IPS-11a (cell line): ENCODE measurements around the gene ZFP91.

Experiments
- H3K4me3 ChIP-seq: one replicate; pipeline ENCODE4 v1.5.1; 2013; ENCODE audit warnings: low read depth, low read length, control low read depth

ZFP91 gene

DNA sequence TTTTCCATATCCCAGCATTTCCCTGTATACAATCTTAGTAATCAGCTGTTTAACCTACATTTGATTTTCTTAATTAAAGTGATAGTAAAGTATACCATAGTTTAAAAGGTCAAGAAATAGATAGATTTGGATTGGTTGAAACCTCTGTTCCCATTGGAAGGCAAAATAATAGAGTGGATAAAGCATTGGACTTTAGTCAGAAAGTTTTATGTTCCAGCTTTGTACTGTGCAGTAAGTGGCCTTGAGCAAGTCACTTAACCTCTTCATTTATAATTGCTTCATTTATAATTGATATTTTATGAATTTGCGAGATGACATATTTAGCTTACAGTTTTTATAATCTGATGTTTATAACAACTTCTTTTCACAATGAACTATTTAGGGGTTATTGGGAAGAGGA, 3.6 kb downstream of the ZFP91 start:
- no peak overlapping the region for H3K4me3 ChIP-seq

DNA sequence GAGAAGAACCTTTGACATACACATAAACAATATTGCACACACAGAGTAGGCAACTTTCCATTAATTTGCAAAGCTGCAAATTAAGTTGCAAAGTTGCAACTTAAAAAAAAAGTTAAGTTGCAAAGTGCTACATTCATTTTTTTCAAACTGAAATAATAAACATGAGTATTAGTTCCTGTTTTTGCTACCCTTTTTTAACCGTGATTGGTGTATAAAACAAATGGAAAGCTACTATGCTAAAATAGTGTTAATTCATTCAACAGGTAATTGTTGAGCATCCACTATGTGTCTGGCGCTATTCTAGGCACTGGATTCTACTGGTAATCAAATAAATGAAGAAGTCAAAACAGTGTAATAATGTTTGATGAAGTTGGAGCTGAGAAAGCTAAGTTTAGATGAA, 8.1 kb downstream of the ZFP91 start:
- no peak overlapping the region for H3K4me3 ChIP-seq

DNA sequence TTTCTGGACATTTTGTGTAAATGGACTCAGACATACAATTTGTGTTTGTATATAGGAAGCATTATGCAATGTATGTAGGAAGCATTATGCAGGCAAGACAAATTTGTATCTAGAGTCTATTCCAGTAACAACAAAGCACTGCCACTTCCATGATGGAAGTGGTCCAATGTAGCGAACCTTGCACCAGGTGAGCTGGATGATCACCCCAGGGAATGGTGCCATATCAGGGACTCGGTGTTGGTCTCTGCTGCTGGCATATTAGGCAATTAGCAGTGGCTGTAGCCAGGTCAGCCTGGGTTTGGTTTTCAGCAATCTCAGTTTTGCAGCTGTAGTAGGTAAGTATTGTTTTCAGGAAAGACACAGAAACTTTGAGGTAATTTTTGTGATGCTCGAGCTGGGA, 12.8 kb downstream of the ZFP91 start:
- no peak overlapping the region for H3K4me3 ChIP-seq

DNA sequence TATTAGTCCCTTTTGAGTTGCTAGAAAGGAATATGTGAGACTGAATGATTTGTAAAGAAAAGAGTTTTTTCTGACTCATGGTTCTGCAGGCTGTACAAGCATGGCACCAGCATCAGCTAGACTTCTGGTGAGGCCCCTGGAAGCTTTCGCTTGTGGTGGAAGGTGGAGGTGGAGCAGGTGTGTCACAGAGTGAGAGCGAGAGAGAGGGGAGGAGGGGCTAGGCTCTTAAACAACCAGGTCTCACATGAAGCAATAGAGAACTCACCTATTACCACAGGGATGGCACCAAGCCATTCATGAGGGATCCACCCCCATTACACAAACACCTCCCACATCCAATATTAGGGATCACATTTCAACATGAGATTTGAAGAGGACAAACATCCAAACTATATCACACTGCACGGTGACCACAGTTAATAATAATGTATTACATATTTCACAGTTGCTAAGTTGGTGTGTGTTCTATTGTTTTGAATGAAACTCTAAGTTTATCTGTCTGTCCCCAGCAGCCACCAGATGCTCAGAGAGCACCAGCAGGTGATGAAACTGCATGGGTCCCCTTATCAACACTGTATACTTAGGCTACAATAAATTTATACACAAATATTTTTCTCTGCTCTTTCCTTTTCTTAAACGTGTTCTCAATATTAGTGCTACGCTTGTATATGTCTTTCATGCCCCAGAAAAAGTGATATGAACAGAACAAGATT, 14.1 kb downstream of the ZFP91 start:
- no peak overlapping the region for H3K4me3 ChIP-seq

DNA sequence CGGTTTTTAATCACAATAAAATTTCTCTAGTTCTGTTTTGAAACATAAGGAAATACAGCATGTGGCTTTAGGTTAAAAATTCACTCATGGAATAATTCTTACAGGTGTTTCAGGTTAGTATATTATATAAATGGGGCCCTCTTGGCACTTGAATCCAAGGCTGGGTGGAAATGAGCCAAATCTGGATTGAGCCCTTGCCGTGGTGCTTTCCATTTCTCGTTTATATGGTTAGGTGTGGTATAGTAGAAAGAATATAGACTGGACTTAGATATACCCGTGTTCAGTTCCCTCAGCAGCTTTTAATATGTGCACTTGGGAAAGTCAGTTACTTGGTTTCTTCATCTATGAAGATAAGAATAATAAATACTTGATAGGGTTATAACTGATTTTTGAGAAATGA, 16.0 kb downstream of the ZFP91 start:
- no peak overlapping the region for H3K4me3 ChIP-seq

DNA sequence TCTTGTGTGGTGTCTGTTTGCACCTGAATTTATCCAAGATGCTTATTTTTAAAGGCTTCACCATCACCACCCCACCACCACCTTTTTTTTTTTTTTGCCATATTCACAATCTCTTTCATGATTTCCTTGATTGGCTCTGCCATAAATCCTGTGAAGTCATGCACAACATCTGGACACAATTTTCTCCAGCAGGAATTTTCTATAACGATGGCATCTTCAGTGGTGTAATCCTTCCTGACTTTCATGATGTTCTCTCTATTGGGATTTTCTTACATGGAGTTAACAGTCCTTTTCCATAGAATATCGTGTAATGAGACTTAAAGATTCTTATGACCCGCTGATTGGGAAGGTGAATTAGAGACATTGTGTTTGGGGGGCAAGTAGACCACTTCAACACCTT, 17.8 kb downstream of the ZFP91 start:
- H3K4me3 ChIP-seq: no peak overlapping the region

DNA sequence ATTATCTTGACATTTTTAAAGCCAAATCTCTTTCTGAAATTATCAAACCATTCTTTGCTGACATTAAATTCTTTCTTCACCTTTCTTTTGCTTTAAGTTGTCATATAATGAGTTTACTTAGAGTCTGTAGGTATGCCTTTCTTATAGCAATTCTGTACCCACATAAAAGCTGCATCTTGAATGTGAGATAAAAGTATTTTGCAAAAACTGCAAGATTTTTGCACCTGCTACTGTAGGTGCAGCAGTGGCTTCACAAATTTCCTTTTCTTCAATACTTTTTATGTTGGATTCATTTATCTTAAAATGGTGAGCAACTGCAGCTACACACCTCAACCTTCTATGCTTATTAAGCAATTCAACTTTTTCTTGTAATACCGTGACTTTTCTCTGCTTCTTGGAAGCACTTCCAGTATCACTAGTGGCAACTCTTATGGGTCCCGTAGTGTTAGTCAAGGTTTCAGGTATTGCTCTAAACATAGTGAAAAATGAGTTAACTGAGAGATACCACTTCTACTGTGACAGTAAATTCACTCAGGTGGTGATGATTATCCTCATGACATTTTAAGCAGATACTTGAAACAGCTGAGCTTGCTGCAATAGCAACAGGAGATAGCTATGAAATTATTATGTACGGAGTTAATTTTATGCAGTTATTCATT, 18.8 kb downstream of the ZFP91 start:
- no peak overlapping the region for H3K4me3 ChIP-seq

DNA sequence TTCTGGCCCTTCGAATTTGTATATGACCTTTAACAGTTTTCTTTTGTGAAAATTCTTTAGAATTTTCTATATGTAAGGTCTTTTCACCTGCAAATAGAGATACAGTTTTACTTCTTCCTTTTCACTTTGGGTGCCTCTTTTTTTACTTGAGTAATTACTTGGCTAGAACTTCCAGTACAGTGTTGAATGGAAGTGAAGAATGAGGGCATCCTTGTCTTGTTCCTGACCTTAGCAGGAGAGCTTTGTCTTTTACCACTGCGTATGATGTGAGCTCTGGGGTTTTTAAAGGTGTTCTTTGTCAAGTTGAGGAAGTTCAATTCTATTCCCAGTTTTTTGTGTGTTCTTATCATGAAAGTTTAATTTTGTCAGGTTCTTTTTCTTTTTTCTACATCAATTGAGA, 21.6 kb downstream of the ZFP91 start:
- no peak overlapping the region for H3K4me3 ChIP-seq

DNA sequence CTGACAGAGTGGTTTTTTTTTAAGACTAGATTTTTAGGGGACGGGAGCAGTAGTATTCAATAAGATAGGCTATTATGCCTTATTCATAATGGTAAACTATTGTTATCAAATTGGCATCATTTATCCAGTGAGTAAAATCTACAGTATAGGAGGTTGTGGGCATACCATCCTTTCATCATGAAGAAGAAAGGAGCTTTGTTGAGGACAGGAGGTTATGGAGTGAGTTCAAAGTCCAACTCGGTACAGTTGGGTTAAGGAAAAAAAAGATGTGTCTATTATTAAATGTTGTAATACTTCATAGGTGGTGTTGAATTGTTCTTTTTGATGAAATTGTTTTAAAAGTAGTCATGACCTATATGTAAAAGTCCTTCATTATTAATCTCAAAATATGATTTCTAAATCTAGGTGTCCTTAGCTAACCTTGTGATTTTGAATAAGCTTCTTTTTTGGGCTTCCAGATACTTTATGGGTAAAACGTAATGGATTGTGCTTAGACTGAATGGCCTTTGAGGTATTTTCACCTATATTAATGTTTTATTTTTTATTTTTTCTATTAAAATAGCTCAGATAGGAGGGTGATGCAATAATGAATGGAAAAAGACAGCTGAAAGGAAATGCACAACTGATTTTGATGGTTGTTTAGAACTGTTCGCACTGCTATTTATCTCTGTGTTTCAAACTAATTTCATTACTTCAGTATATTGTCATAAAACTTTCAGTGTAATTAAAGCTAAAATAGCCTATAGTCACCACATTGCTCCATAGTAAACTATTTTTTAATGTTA, 28.3 kb downstream of the ZFP91 start:
- H3K4me3 ChIP-seq: no peak overlapping the region

DNA sequence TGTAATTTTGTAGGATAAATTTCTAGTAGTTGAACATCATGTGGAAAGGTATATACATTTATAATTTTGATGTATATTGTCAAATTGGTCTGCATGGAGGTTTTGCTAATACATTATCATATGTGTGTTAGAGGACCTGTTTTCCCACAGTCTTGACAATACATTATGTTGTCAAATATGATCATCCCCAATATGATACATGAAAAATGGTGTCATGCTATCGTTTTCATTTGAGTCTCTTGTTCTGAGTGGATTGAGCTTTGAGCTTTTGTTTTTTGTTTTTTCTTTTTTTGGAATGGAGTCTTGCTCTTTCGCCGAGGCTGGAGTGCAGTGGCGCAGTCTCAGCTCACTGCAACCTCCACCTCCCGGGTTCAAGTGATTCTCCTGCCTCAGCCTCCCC, 29.5 kb downstream of the ZFP91 start:
- H3K4me3 ChIP-seq: no peak overlapping the region

DNA sequence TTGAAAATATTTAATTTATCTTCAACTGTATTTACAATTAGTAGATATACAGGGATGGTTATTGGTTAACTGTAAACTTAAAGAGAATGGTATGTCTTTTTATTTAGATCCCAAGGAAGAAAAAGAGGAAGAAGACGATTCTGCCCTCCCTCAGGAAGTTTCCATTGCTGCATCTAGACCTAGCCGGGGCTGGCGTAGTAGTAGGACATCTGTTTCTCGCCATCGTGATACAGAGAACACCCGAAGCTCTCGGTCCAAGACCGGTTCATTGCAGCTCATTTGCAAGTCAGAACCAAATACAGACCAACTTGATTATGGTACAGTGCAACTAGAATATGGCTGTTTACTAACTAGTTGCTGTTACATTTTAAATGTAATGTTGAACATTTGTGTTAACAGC, 30.9 kb downstream of the ZFP91 start:
- H3K4me3 ChIP-seq: no peak overlapping the region

DNA sequence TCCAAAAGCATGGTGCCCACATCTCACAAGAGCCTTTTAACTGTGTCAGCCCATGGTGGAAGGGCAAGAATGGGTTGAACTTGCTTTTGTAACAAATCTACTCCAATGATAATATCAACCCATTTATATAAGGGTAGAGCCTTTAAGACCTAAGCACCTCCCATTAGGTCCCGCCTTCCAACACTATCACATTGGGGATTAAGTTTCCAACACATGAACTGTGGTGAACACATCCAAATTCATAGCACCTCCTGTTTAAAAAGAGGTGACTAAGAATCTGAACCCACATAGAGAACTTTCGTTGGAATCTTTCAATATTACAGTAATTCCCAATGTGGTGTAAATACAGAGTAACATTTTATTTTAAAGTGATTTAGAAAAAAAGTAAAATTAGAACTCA, 34.4 kb downstream of the ZFP91 start:
- no peak overlapping the region for H3K4me3 ChIP-seq

DNA sequence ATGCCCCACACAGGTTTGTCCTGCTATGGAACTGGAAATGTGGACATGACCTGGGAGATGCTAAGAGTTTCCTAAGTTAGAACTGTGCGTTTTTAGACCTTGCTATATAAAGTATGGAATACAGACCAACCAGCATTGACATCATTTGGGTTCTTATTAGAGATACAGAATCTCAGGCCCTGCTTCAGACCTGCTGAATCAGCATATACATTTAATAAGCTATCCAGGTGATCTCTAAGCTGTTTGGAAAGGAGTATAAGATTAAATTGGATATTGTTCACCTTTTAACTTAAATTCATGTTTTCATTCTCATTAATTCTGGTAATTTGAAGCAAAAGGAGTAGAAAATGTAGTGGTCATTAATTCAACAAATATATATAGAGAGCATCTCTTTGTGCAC, 36.7 kb downstream of the ZFP91 start:
- H3K4me3 ChIP-seq: no peak overlapping the region

DNA sequence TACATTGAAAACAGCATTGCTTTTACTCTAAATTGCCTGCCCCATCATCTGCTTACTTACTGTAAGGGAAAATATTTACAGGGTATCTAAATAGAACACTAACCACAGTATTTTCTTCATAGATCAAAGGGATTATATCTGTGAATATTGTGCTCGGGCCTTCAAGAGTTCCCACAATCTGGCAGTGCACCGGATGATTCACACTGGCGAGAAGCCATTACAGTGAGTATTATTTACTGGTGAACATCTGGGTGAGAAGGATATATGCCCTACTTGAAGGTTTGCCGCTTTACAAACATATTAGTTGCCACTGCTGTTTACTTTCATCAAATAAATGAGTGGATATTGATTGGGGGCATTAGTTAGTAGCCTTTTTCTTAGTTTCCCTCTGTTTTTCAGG, 37.7 kb downstream of the ZFP91 start:
- H3K4me3 ChIP-seq: no peak overlapping the region

DNA sequence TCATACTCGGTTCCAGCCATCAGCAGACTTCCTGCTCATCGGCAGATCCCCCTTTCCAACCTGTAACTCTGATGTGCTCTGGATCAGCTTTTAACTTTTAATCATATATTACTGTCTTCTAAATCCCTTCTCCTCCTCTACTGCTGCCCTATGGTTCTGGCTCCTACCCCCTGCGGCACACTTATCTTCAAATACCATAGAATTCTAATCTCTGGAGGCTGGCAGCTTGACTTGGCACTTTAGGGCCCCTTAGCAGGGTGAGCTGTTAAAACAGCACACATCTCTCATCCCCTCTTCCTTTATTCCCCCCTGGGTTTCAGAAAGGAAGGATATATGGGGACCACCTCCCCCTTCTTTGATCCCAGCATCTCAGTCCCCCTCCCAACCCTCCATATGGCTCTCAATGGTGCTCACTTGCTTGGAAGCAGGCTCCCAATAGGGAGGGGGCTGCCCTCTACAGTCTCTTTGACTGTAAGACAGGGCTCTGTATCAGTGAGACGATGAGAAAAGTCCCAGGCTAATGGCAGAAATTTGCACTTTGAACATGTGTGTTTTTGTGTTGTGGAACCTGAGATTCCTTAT, 39.2 kb downstream of the ZFP91 start:
- no peak overlapping the region for H3K4me3 ChIP-seq

DNA sequence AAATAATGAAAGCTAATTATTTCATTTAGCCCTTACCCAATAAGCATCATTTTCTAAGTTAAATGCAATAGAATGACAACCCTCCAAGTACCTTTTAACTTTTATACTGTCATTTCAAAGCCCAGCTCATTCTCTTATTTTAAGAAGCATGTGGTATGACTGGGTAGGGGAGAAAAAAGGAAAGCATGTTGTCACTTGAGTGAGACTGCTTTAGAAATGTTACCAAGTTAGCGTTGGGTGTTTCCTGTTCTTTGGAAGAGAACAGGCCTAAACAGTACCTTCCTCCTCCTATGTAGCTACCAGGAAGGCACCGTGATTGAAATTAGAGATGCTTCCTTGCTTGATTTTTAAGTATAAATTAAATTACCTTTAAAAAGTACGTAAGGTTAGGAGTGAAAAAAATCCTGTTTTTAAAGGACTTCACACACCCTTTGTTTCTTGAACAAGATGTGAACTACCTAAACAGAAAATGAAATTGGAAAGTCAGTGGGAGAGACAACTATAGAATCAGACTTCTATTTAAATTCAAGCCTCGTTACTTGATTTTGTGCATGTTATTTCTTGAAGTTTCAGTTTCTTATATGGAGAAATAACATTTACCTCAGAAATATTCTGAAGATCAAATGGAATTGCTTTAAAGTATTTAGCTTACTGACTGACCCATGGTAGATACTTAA, 42.9 kb downstream of the ZFP91 start:
- H3K4me3 ChIP-seq: no peak overlapping the region

DNA sequence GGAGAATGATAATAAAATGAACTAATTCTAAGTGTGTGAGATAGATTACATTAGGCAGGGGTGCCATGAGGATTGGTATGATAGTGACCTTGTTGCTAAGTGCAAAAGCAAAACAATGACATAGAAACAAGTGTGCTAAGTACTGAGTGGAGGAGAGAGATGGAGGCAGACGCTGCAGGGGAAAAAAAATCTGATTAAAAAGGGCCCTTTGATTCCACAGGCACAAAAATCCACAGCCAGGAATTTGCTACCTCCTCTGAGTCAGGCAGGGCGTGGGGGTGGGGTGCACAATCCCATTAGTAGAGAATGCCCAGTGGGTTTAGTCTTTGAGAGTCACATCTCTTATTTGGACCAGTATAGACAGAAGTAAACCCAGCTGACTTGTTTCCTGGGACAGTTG, 43.5 kb downstream of the ZFP91 start, which contains the start of gene CNTF:
Gene CNTF, plus strand, starts transcription at position 322 of the 400 bp plus-strand sequence. CDS start 88 bp downstream, outside the sequence.
- no peak within 1 kb of the TSS for H3K4me3 ChIP-seq

DNA sequence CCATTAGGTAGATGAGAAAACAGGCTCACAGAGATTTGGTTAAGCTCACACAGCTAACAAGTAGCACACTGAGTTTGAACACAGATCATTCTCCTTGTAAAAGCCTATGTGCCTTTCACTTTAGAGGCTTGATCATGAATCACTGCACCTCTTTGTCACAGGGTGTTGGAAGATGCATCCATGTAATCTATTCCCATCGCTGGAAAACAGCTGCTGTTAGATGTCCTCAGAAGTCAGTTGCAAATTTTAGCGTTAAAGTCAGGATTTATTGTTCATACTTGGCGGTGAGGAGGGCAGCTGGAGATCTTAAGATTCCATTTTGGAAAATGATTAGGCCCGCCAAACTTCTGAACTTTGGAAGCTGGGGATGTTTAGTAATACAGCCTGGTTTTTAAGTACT, 46.2 kb downstream of the ZFP91 start:
- H3K4me3 ChIP-seq: no peak overlapping the region

DNA sequence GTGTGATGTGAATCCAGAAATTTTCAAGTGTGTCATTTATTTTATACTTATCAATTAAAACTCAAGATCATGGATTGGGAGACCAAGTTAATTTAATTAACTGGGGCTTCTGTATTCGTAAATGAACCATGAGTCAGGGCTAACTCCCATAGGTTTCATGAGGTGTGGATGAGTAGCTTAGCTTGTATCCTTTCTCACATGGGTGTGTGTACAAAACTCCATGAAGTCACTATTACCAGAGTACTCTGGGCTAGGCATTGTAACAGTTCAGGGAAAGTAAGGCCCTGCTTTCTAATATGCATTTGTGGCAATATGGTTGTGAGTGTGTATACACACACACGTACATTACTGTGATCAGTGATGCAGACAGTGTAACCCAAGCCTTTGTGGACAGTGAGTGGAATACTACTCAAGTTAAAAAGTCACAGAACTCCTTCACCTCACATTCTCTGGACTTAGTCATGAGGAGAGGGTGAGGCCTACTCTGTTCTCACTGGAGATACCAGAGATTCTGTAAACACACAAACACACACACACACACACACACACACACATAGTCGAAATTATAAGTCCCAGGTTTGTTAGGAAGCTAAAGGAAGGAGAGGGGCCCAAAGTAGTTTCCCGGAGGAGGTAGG, 47.1 kb downstream of the ZFP91 start:
- H3K4me3 ChIP-seq: no peak overlapping the region

DNA sequence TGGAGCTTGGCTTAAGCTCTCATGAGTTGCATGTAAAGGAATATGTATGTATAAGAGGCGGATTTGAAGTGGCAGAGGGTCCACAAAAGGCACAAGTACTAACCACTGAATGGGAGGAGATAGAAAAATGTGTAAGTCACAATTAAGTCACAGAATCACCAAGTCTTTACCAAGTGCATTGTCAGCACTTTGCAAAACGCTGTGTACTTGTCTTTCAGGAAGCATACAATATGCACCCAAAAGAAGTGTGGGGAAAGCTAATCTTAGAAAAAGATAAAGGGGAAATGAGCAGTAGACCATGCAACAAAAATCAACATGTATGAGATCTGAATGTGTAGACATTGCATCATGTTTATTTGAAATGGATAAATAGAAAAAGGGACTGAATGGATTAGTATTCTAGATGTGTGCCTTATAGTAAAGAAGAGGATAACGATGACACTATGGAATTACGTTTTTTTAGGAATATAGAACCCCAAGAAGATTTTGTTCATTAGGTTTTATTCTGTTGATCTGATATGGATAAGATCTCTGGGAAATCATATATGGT, 48.1 kb downstream of the ZFP91 start:
- no peak overlapping the region for H3K4me3 ChIP-seq
